NCI-H524 treated with DMSO at 0.1 percent for 48 hours (cell line): ENCODE measurements around the gene CCDC77.

Experiments used
- DNase-seq: peaks from one replicate; lab custom pipeline; 2025; lab: John Stamatoyannopoulos, UW

The CCDC77 gene

GRCh38 chr12:480831-481816 lies 79.7 kb downstream of the CCDC77 start:
- no peak for DNase-seq

GRCh38 chr12:482061-482460 lies 80.6 kb downstream of the CCDC77 start:
- no peak for DNase-seq

- DNase-seq, result no peak
These were observed 82.7 kb downstream of the CCDC77 start for GRCh38 chr12:484096-484495.

DNA sequence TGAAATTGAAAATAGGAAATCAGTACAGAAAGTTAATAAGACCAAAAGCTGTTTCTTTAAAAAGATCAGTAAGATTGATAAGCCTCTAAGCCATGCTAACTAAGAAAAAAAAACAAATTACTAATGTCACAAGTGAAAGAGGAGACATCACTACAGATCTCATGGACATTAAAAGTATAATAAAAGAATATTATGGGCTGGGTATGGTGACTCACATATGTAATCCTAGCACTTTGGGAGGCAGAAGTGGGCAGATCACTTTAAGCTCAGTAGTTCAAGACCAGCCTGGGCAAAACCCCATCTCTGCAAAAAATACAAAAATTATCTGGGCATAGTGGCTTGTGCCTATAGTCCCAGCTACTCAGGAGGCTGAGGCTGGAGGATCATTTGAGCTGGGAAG lies 88.8 kb downstream of the CCDC77 start:
- no peak for DNase-seq
